Measurements from ENCODE around the gene PPP1R13L.

- TF ChIP-seq POLR2A (IDR thresholded peaks at IDR 0.05; ENCODE audit: low read length), result no peak
- TF ChIP-seq GATA1 (IDR thresholded peaks at IDR 0.05; ENCODE audit: low read depth, low read length), result no peak
These were observed 2.4 kb downstream of the PPP1R13L start for GRCh38 chr19:45402298-45403061.

Measured in erythroblast (primary cell).